Measurements from ENCODE around the gene HOXD1.

HOXD1 gene

DNA sequence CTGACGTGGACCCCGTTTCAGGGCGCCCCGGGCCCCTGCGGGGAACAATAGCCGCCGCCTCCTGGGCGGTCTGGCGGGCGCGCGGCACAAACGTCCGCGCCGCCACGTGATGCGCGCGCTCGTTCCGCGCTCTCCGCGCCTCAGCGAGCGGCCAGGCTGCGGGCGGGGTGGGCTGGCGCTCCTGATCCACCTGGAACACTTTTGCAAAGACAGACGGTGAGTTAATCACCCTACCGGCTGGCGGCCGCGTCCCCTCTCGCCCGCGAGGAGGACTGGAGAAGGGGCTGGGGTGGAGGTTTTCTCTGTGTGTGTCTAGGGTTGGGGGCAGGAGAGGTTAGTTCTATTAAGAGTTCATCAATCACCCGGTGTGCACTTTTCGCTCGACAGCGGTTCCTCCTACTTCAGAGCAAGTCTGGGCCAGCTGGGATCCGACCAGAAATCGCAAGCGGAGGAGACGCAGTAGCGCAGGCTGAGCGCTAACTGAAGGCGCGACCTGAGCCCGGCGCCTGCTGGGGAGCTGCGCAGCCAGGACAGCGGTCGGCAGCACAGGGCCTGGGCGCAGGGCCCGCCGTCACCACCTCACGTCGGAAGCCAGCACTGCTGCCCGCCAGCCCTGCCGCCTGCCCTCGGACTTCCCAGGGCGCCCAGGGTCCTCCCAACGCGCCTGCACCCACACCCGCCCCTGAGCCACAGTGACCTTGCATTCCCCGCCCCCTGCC, 10.3 kb upstream of the HOXD1 start:
- DNase-seq (ENCODE audit: low read depth), result no peak
- H3K4me3 ChIP-seq (replicated peaks; ENCODE audit: low read depth, low read length), result no peak overlapping the region
- TF ChIP-seq, protein P1, sequence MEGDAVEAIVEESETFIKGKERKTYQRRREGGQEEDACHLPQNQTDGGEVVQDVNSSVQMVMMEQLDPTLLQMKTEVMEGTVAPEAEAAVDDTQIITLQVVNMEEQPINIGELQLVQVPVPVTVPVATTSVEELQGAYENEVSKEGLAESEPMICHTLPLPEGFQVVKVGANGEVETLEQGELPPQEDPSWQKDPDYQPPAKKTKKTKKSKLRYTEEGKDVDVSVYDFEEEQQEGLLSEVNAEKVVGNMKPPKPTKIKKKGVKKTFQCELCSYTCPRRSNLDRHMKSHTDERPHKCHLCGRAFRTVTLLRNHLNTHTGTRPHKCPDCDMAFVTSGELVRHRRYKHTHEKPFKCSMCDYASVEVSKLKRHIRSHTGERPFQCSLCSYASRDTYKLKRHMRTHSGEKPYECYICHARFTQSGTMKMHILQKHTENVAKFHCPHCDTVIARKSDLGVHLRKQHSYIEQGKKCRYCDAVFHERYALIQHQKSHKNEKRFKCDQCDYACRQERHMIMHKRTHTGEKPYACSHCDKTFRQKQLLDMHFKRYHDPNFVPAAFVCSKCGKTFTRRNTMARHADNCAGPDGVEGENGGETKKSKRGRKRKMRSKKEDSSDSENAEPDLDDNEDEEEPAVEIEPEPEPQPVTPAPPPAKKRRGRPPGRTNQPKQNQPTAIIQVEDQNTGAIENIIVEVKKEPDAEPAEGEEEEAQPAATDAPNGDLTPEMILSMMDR (IDR thresholded peaks at IDR 0.05; ENCODE audit: low read length, missing control alignments), result no peak

GRCh38 chr2:176178757-176179295, 9.6 kb upstream of the HOXD1 start:
- H3K4me3 ChIP-seq (replicated peaks; ENCODE audit: low read depth, low read length), result no peak overlapping the region
- no peak for DNase-seq (ENCODE audit: low read depth)
- TF ChIP-seq, protein P1 (IDR thresholded peaks at IDR 0.05; ENCODE audit: low read length, missing control alignments), result no peak

DNA sequence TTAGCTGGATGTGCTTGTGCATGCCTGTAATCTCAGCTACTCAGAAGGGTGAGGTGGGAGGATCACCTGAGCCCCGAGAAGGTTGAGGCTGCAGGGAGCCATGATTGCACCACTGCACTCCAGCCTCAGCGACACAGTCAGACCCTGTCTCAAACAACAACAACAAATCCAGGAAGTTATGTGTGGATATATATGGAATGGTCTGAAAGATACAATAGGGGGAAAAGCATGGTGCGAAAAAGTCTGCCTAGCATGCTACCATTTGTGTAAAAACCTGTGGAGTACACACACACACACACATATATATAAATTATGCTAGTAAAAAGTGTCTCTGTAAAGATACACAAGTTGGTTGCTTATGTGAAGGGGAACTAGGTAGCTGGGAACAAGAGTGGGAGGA, 6.9 kb upstream of the HOXD1 start:
- no peak overlapping the region for H3K4me3 ChIP-seq (replicated peaks; ENCODE audit: low read depth, low read length)
- DNase-seq (ENCODE audit: low read depth), result no peak
- TF ChIP-seq, protein P1 (IDR thresholded peaks at IDR 0.05; ENCODE audit: low read length, missing control alignments), result no peak

- DNase-seq (ENCODE audit: low read depth), result no peak
Observed at GRCh38 chr2:176182671-176183070, 5.8 kb upstream of the HOXD1 start.

DNA sequence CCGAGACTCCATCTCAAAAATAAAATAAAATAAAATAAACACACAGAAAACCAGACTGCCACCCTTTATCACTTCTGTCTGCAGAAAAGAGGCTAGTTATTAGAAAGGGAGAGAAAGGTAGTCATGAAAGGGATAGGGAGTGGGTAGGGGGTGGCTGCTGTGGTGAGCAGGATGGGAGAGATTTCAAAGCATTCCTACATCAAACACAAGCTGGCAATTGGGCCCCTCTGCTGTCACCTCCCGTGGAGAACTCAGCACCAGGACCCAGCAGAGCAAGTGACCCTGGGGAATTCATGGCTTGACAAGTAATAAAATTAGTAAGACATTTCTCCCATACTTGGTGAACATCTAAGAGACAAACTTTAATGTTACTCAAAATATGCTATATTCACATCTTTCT, 3.7 kb upstream of the HOXD1 start:
- no peak overlapping the region for H3K4me3 ChIP-seq (replicated peaks; ENCODE audit: low read depth, low read length)
- DNase-seq (ENCODE audit: low read depth), result no peak
- TF ChIP-seq, protein P1 (IDR thresholded peaks at IDR 0.05; ENCODE audit: low read length, missing control alignments), result no peak

More at GRCh38 chr2:176182671-176183070, 5.8 kb upstream of the HOXD1 start:
- TF ChIP-seq, protein P1 (IDR thresholded peaks at IDR 0.05; ENCODE audit: low read length, missing control alignments), result no peak
- no peak overlapping the region for H3K4me3 ChIP-seq (replicated peaks; ENCODE audit: low read depth, low read length)

DNA sequence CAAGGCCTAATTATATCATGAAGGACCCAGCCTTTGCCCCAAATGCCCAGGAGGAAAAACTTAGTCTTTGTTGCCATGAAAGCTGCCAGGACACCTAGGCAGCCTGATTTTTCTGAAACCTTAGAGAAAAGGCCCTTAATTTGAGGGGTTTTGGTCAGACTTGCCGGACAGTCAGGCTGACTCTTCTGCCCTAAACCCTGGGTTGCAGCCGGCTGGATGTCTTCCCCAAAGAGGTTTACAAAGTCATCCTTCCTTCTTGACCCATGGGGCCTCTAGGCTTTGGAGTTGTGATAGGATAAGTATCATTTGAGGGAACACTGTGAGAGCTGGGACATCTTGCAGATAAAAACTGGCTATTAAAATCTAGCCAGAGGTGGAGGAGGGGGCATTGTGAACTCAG, 2.4 kb upstream of the HOXD1 start:
- TF ChIP-seq, protein P1 (IDR thresholded peaks at IDR 0.05; ENCODE audit: low read length, missing control alignments), result no peak
- H3K4me3 ChIP-seq (replicated peaks; ENCODE audit: low read depth, low read length), result no peak overlapping the region
- DNase-seq (ENCODE audit: low read depth), result no peak

Measured in fibroblast of pulmonary artery (primary cell).